Stimulated activated naive B cell treated with anti-CD40 and anti-IgM and Interleukin-4, amounts not matched to agents 10 μg/mL and 1 μg/mL and 100 μg/mL, for 72 hours (primary cell): ENCODE measurements around the gene PEG3.

Experiments
- ATAC-seq, 2 donors: fragments of 150-1000 bp; cut with Tn5 transposase; replicated peaks; 2 replicates each; pipeline ENCODE4 v1.10.0; 2021; ENCODE audit warnings: moderate library complexity in 1 of 2
- DNase-seq: peaks from one replicate; pipeline ENCODE4 v3.0.0; 2021
- H3K27ac Mint-ChIP-seq: one replicate; pipeline ENCODE4 v1.8.0; 2022; ENCODE audit warnings: mild to moderate bottlenecking, mixed read lengths
- H3K27me3 Mint-ChIP-seq, 2 donors: one replicate each; pipeline ENCODE4 v1.8.0; 2022; ENCODE audit warnings: mixed read lengths in 2 of 2
- H3K36me3 Mint-ChIP-seq, 2 donors: one replicate each; pipeline ENCODE4 v1.8.0; 2022; ENCODE audit warnings: mixed read lengths in 2 of 2, mild to moderate bottlenecking in 1 of 2
- H3K4me1 Mint-ChIP-seq, 2 donors: one replicate each; pipeline ENCODE4 v1.8.0; 2022; ENCODE audit warnings: mixed read lengths in 2 of 2, mild to moderate bottlenecking in 1 of 2
- H3K4me3 Mint-ChIP-seq, 2 donors: one replicate each; pipeline ENCODE4 v1.8.0; 2022; ENCODE audit warnings: mild to moderate bottlenecking in 2 of 2, mixed read lengths in 2 of 2, moderate library complexity in 1 of 2
- H3K9me3 Mint-ChIP-seq, 2 donors: one replicate each; pipeline ENCODE4 v1.8.0; 2022; ENCODE audit warnings: mixed read lengths in 2 of 2, mild to moderate bottlenecking in 1 of 2

The PEG3 gene

DNA sequence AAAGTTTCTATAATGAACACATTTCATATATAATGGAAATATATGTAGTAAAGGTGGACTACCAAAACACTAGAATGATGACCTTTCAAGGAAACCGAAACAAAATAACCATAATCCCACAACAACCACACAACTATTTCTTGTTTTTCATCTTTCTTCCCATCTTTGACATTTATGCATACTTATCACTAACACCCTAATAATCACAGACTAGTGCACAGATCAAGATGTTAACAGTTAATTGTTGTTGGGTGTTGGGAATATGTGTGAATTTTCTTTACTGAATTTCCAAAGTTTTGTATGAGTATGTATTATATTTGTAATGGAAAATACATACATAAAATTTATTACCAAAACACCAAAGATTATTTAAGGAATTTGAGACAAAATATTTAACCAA is 30.3 kb downstream of the PEG3 start:
- ATAC-seq: no peak
- H3K4me3 Mint-ChIP-seq: no peak overlapping the region
- peaks cover 15 to 24% of the 10 kb centered on the region in 2 donors for H3K9me3 Mint-ChIP-seq
- H3K4me1 Mint-ChIP-seq: no peaks in the 10 kb centered on the region
- no peak overlapping the region for H3K27ac Mint-ChIP-seq
- DNase-seq: no peak
- H3K27me3 Mint-ChIP-seq: no peaks in the 10 kb centered on the region
- no peaks in the 10 kb centered on the region for H3K36me3 Mint-ChIP-seq

DNA sequence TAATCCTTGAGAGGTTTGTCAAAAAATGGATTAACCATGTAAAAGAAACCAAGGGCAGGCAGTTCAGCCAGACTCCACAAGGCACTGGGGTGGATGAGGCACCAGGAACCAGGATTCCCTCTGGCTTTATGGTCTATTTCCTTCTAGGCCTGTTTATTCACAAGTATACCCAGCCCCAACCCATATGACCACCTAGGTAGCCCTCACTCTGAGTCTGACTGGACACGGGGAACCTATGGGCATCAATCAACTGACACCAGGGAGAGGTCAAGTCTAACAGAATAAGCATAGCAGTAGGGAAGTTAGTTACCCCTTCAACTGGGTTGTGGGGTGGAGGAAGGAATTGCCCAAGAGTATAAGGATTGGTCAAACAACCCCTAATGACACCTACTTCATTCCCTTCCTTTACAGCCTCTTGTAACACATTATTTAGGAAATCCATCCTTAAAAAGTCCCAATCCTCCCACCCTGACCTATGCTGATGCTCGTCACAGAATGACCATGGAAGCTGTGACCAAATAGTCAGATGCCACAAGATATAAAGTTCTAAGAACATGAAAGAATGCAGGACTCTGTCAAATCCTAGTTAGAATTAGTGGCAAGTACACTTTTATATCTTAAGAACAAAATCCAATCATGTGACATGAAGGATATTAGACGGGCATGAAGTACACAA is 31.7 kb downstream of the PEG3 start:
- Mint-ChIP-seq H3K27me3 (no peaks in the 10 kb centered on the region), H3K9me3 (peaks cover 13 to 20% of the 10 kb centered on the region in 2 donors)

DNA sequence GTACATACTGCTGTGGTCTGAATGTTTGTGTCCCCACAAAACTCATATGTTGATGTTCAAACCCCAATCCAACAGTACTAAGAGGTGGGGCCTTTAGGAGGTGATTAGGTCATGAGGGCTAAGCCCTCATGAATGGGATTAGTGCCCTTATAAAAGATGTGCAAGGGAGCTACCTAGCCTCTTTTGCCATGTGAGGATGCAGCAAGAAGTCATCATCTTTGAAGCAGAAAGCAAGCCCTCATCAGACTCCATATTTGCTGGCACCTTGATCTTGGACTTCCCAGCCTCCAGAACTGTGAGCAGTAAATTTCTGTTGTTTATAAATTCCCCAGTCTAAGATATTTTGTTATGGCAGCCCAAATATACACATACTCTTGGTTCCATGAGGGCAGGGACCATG is 33.9 kb downstream of the PEG3 start:
- no peak overlapping the region for H3K4me3 Mint-ChIP-seq
- ATAC-seq (no peak), DNase-seq (no peak)
- H3K36me3 Mint-ChIP-seq: peaks cover under 1% of the 10 kb centered on the region in 2 donors
- peaks cover 19 to 20% of the 10 kb centered on the region in 2 donors for H3K9me3 Mint-ChIP-seq
- no peaks in the 10 kb centered on the region for H3K4me1 Mint-ChIP-seq
- H3K27me3 Mint-ChIP-seq: no peaks in the 10 kb centered on the region
- no peak overlapping the region for H3K27ac Mint-ChIP-seq

More for the DNA sequence above, 31.7 kb downstream of the PEG3 start:
- Mint-ChIP-seq H3K27ac (no peak overlapping the region), H3K36me3 (no peaks in the 10 kb centered on the region), H3K4me1 (no peaks in the 10 kb centered on the region), H3K4me3 (no peak overlapping the region)
- ATAC-seq: no peak
- DNase-seq: no peak
